ENCODE measurements around the gene ZNF789. TPM values are rescaled to one million over a fixed set of nuclear protein-coding genes. Genes with fewer than 3 reads are reported as not detected.

The ZNF789 gene
- total and polyA plus RNA-seq, 8 donors: 3.6 to 21.9 (median 4.8) TPM

Other genes starting within 250 kb of the ZNF789 start
- gene MYH16, start 200.1 kb upstream of the ZNF789 start, total RNA-seq: under 1 TPM in 1 of 6 donors, not detected in 5; 0.09 TPM
- under 1 TPM in 1 of 2 donors, not detected in 1; 0.02 TPM for gene MYH16, start 200.1 kb upstream of the ZNF789 start, polyA plus RNA-seq
- 10 to 100 TPM; 32.8 to 80.5 (median 54.7) TPM for gene ARPC1A, start 147.0 kb upstream of the ZNF789 start, total RNA-seq
- gene ARPC1A, start 147.0 kb upstream of the ZNF789 start, polyA plus RNA-seq: 10 to 100 TPM; 65.2 to 90.9 TPM
- gene ARPC1B, start 98.2 kb upstream of the ZNF789 start, total RNA-seq: 10 to 100 TPM; 14.4 to 70.4 (median 29.6) TPM
- 10 to 100 TPM; 50.3 to 59.6 TPM for gene ARPC1B, start 98.2 kb upstream of the ZNF789 start, polyA plus RNA-seq
- gene PDAP1, start 64.3 kb upstream of the ZNF789 start, total RNA-seq: 10 to 100 TPM; 27.8 to 53.7 (median 38.2) TPM
- 10 to 100 TPM; 46.7 to 84.6 TPM for gene PDAP1, start 64.3 kb upstream of the ZNF789 start, polyA plus RNA-seq
- gene BUD31, start 63.9 kb upstream of the ZNF789 start, total RNA-seq: 10 to 100 TPM; 26.8 to 44.7 (median 28.9) TPM
- 10 to 100 TPM; 65.7 to 71.7 TPM for gene BUD31, start 63.9 kb upstream of the ZNF789 start, polyA plus RNA-seq
- gene PTCD1, start 34.1 kb upstream of the ZNF789 start, total RNA-seq: 1 to 10 TPM; 1.4 to 3.6 (median 2.3) TPM
- 1 to 10 TPM; 3.9 to 4.0 TPM for gene PTCD1, start 34.1 kb upstream of the ZNF789 start, polyA plus RNA-seq
- gene CPSF4, start 33.9 kb upstream of the ZNF789 start, total RNA-seq: 10 to 100 TPM; 15.2 to 26.2 (median 21.5) TPM
- gene CPSF4, start 33.9 kb upstream of the ZNF789 start, polyA plus RNA-seq: 10 to 100 TPM; 29.2 to 42.5 TPM
- 100 to 1,000 TPM in 1 of 6 donors, 10 to 100 TPM in 5; 50.8 to 102 (median 83.4) TPM for gene ATP5MF, start 6.7 kb upstream of the ZNF789 start, total RNA-seq
- 100 to 1,000 TPM; 412 to 428 TPM for gene ATP5MF, start 6.7 kb upstream of the ZNF789 start, polyA plus RNA-seq
- gene ZNF394, start 27.4 kb downstream of the ZNF789 start, total RNA-seq: 10 to 100 TPM; 10.3 to 16.8 (median 13.2) TPM
- gene ZNF394, start 27.4 kb downstream of the ZNF789 start, polyA plus RNA-seq: 10 to 100 TPM; 15.6 to 15.9 TPM
- 1 to 10 TPM; 1.4 to 4.1 (median 2.0) TPM for gene ZKSCAN5, start 31.8 kb downstream of the ZNF789 start, total RNA-seq
- gene ZKSCAN5, start 31.8 kb downstream of the ZNF789 start, polyA plus RNA-seq: 1 to 10 TPM; 2.4 TPM
- 1 to 10 TPM; 1.7 to 4.1 (median 2.3) TPM for gene FAM200A, start 79.2 kb downstream of the ZNF789 start, total RNA-seq
- gene FAM200A, start 79.2 kb downstream of the ZNF789 start, polyA plus RNA-seq: 1 to 10 TPM; 2.3 to 4.3 TPM
- gene ZNF655, start 85.8 kb downstream of the ZNF789 start, total RNA-seq: 10 to 100 TPM; 23.2 to 41.8 (median 29.7) TPM
- 10 to 100 TPM; 42.8 to 45.2 TPM for gene ZNF655, start 85.8 kb downstream of the ZNF789 start, polyA plus RNA-seq
- gene TMEM225B, start 125.4 kb downstream of the ZNF789 start, total RNA-seq: 1 to 10 TPM in 1 of 6 donors, under 1 TPM in 5; 0.16 to 1.1 (median 0.48) TPM
- 1 to 10 TPM; 1.2 to 1.5 TPM for gene TMEM225B, start 125.4 kb downstream of the ZNF789 start, polyA plus RNA-seq
- gene ZSCAN25, start 144.1 kb downstream of the ZNF789 start, total RNA-seq: 10 to 100 TPM in 1 of 6 donors, 1 to 10 TPM in 5; 7.4 to 12.8 (median 8.2) TPM
- gene ZSCAN25, start 144.1 kb downstream of the ZNF789 start, polyA plus RNA-seq: 1 to 10 TPM; 4.7 to 5.8 TPM
- 100 to 1,000 TPM in 1 of 6 donors, 10 to 100 TPM in 4, 1 to 10 TPM in 1; 10.0 to 129 (median 28.1) TPM for gene CYP3A5, start 207.1 kb downstream of the ZNF789 start, total RNA-seq
- gene CYP3A5, start 207.1 kb downstream of the ZNF789 start, polyA plus RNA-seq: 100 to 1,000 TPM; 108 to 219 TPM

All from pancreas (tissue), 8 donors.